ENCODE data around the gene NR1D1. TPM values are rescaled to one million over a fixed set of nuclear protein-coding genes. Genes with fewer than 3 reads are reported as not detected.
A peak's percentile ranks its signal among the peaks of the same experiment; 100 is the strongest.

The NR1D1 gene
- total and polyA plus RNA-seq, 3 donors from 2014 or later, result 9.8 to 23.6 (median 14.4) TPM

- H3K27ac ChIP-seq, result peak overlapping the region; percentile 93 to 99
- DNase-seq, result no peak
- H3K36me3 ChIP-seq (ENCODE audit: low read depth, missing control alignments), result no peaks in the 10 kb centered on the region
- no peaks in the 10 kb centered on the region for H3K9me3 ChIP-seq
- intact Hi-C loops (cut with DNase I; ENCODE audit: low total_unique reads), result no loop called here
- H3K27me3 ChIP-seq, result no peaks in the 10 kb centered on the region
- H3K4me3 ChIP-seq, result no peak overlapping the region
- no peak for TF ChIP-seq POLR2A (IDR thresholded peaks at IDR 0.05)
- TF ChIP-seq CTCF (IDR thresholded peaks at IDR 0.05), result no peak
- H3K4me1 ChIP-seq, result peaks cover 65% of the 10 kb centered on the region
- 41 to 49% methylated on average over 4 of the region's 4 CpGs for WGBS, 2 donors
These were observed 12.3 kb upstream of the NR1D1 start for GRCh38 chr17:40112718-40113109.

DNA sequence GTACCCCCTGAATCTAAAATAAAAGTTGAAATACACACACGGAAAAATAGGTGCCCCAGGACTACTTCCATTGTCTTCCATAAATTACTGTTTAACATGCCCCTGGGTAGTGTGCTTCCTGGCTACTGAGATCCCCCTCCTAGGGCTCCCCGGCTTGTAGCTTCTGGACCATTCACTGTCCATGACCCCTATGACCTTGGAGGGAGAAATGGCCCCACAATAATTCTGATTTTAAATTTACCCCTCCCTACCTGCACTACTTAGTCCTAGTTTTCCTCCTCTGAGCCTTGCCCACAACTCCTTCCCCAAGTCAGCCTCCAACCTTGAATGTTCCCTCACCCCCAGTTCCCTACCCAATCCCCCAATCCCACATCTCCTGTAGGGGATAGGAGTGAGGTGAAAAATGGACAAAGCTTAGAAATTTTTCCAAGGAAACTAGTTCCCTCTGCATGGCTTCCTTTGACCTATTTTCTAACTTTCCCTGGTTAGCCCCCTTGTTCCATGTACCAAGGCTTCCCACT is 11.9 kb upstream of the NR1D1 start:
- TF ChIP-seq POLR2A (IDR thresholded peaks at IDR 0.05), result no peak
- TF ChIP-seq CTCF (IDR thresholded peaks at IDR 0.05), result no peak
- Histone ChIP-seq H3K4me1 (peaks cover 69% of the 10 kb centered on the region), H3K27me3 (no peaks in the 10 kb centered on the region), H3K4me3 (no peak overlapping the region), H3K36me3 (ENCODE audit: low read depth, missing control alignments) (no peaks in the 10 kb centered on the region), H3K27ac (peak overlapping the region; percentile 93 to 99), H3K9me3 (no peaks in the 10 kb centered on the region)
- intact Hi-C loops (cut with DNase I; ENCODE audit: low total_unique reads), result no loop called here
- no peak for DNase-seq
- WGBS, 2 donors, result 20 to 46% methylated on average over 2 of the region's 2 CpGs

- no peaks in the 10 kb centered on the region for H3K36me3 ChIP-seq (ENCODE audit: low read depth, missing control alignments)
- peak overlapping the region; percentile 93 to 99 for H3K27ac ChIP-seq
- WGBS, 2 donors, result 8 to 9% methylated on average over 12 of the region's 12 CpGs
- DNase-seq, result peak; percentile 92
- H3K4me1 ChIP-seq, result peaks cover 77% of the 10 kb centered on the region
- H3K4me3 ChIP-seq, result no peak overlapping the region
- TF ChIP-seq POLR2A (IDR thresholded peaks at IDR 0.05), result no peak
- TF ChIP-seq CTCF (IDR thresholded peaks at IDR 0.05), result peak; percentile 82 to 89 (median 88)
- H3K27me3 ChIP-seq, result no peaks in the 10 kb centered on the region
- intact Hi-C loops (cut with DNase I; ENCODE audit: low total_unique reads), result no loop called here
- no peaks in the 10 kb centered on the region for H3K9me3 ChIP-seq
These were observed 11.1 kb upstream of the NR1D1 start for GRCh38 chr17:40111221-40112128.

GRCh38 chr17:40110026-40110845 is 9.8 kb upstream of the NR1D1 start:
- WGBS, 2 donors, result 69 to 74% methylated on average over 3 of the region's 3 CpGs
- TF ChIP-seq CTCF (IDR thresholded peaks at IDR 0.05) (no peak), POLR2A (IDR thresholded peaks at IDR 0.05) (no peak)
- Histone ChIP-seq H3K4me1 (peaks cover 89% of the 10 kb centered on the region), H3K27me3 (no peaks in the 10 kb centered on the region), H3K36me3 (ENCODE audit: low read depth, missing control alignments) (no peaks in the 10 kb centered on the region), H3K9me3 (no peaks in the 10 kb centered on the region), H3K27ac (peak overlapping the region; percentile 93 to 99), H3K4me3 (no peak overlapping the region)
- intact Hi-C loops (cut with DNase I; ENCODE audit: low total_unique reads), result no loop called here
- no peak for DNase-seq

Data from testis (tissue), 3 donors.